ENCODE data around the gene STUB1. TPM values are rescaled to one million over a fixed set of nuclear protein-coding genes. Genes with fewer than 3 reads are reported as not detected.

The STUB1 gene
- total RNA-seq, 2 experiments from 2014 or later = 72.4 to 85.5 TPM

GRCh38 chr16:725463-726187, 45.4 kb downstream of the STUB1 start:
- H3K9me2 ChIP-seq (ENCODE audit: insufficient read depth, low read length) = no peaks in the 10 kb centered on the region
- H3K9me3 ChIP-seq (ENCODE audit: low read length) = no peaks in the 10 kb centered on the region
- no peaks in the 10 kb centered on the region for H4K20me1 ChIP-seq (ENCODE audit: insufficient read depth, low read length)
- no peaks in the 10 kb centered on the region for H3K79me2 ChIP-seq (ENCODE audit: insufficient read depth, low read depth, low read length)
- no peak overlapping the region for H3K4me3 ChIP-seq (ENCODE audit: low read depth, low read length, poor library complexity, severe bottlenecking)
- CTCF ChIA-PET (ENCODE audit: unreplicated experiment) = no interaction called here
- H3K4me1 ChIP-seq (ENCODE audit: insufficient read depth, low read length, poor library complexity, severe bottlenecking) = peaks cover 48% of the 10 kb centered on the region
- no TSS peak for BruUV-seq (replicated peaks)
- no peak for DNase-seq (ENCODE audit: low spot score)
- peak overlapping the region; percentile 71 for H3K27ac ChIP-seq (ENCODE audit: low read depth, low read length, poor library complexity, severe bottlenecking)
- peak overlapping the region; percentile 100 for H3K4me2 ChIP-seq (ENCODE audit: low read length)
- no peak overlapping the region for H2AFZ ChIP-seq (ENCODE audit: low read length)
- no peak for TF ChIP-seq EZH2phosphoT487 (IDR thresholded peaks at IDR 0.05; ENCODE audit: borderline replicate concordance, low read depth, low read length)
- peaks cover 23% of the 10 kb centered on the region; the same call in 1 of the 2 replicates for H3K36me3 ChIP-seq (ENCODE audit: insufficient read depth, low read length)
- intact Hi-C loops (cut with micrococcal nuclease; ENCODE audit: unreplicated experiment) = no loop called here
- POLR2A ChIA-PET = interaction anchor here (1.7 kb wide), 1 partner anchor 11 kb away, joined by 6 read pairs; no protein-coding TSS in a partner anchor

- Histone ChIP-seq H3K9me3 (ENCODE audit: low read length) (no peaks in the 10 kb centered on the region), H3K36me3 (ENCODE audit: insufficient read depth, low read length) (peaks cover 28% of the 10 kb centered on the region; the same call in 1 of the 2 replicates), H3K27ac (ENCODE audit: low read depth, low read length, poor library complexity, severe bottlenecking) (peak overlapping the region; percentile 71), H3K79me2 (ENCODE audit: insufficient read depth, low read depth, low read length) (no peaks in the 10 kb centered on the region), H2AFZ (ENCODE audit: low read length) (no peak overlapping the region), H4K20me1 (ENCODE audit: insufficient read depth, low read length) (no peaks in the 10 kb centered on the region), H3K4me2 (ENCODE audit: low read length) (peak overlapping the region; percentile 100), H3K9me2 (ENCODE audit: insufficient read depth, low read length) (no peaks in the 10 kb centered on the region), H3K4me3 (ENCODE audit: low read depth, low read length, poor library complexity, severe bottlenecking) (peak overlapping the region; percentile 86), H3K4me1 (ENCODE audit: insufficient read depth, low read length, poor library complexity, severe bottlenecking) (peaks cover 48% of the 10 kb centered on the region)
- ChIA-PET CTCF (ENCODE audit: unreplicated experiment) (no interaction called here), POLR2A (interaction anchor here (1.7 kb wide), 1 partner anchor 11 kb away, joined by 6 read pairs; no protein-coding TSS in a partner anchor)
- intact Hi-C loops (cut with micrococcal nuclease; ENCODE audit: unreplicated experiment) = no loop called here
- no peak for DNase-seq (ENCODE audit: low spot score)
- no TSS peak for BruUV-seq (replicated peaks)
- no peak for TF ChIP-seq EZH2phosphoT487 (IDR thresholded peaks at IDR 0.05; ENCODE audit: borderline replicate concordance, low read depth, low read length)
- TF ChIP-seq CTCF (conservative IDR thresholded peaks at IDR 0.05; ENCODE audit: low read length) = no peak
Measured at GRCh38 chr16:726188-726437, 45.9 kb downstream of the STUB1 start.

GRCh38 chr16:726438-727290, 46.5 kb downstream of the STUB1 start, which contains the start of the genes CCDC78 and HAGHL:
Gene CCDC78 (minus strand): TSS chr16:726443. CDS start chr16:726367, 76 bp downstream.
Gene HAGHL (plus strand): TSS chr16:727106. CDS start chr16:727510, 404 bp downstream.
- Histone ChIP-seq H3K79me2 (ENCODE audit: insufficient read depth, low read depth, low read length) (no peaks in the 10 kb centered on the region), H3K27ac (ENCODE audit: low read depth, low read length, poor library complexity, severe bottlenecking) (peak within 1 kb of the TSS; percentile 71), H3K9me2 (ENCODE audit: insufficient read depth, low read length) (no peaks in the 10 kb centered on the region), H3K4me3 (ENCODE audit: low read depth, low read length, poor library complexity, severe bottlenecking) (peak within 1 kb of the TSS; percentile 86), H2AFZ (ENCODE audit: low read length) (peak within 1 kb of the TSS; percentile 39; the same call in 1 of the 2 replicates), H3K36me3 (ENCODE audit: insufficient read depth, low read length) (peaks cover 33% of the 10 kb centered on the region; the same call in 1 of the 2 replicates), H3K4me2 (ENCODE audit: low read length) (peak within 1 kb of the TSS; percentile 100), H4K20me1 (ENCODE audit: insufficient read depth, low read length) (no peaks in the 10 kb centered on the region), H3K9me3 (ENCODE audit: low read length) (no peaks in the 10 kb centered on the region), H3K4me1 (ENCODE audit: insufficient read depth, low read length, poor library complexity, severe bottlenecking) (peaks cover 45% of the 10 kb centered on the region)
- ChIA-PET CTCF (ENCODE audit: unreplicated experiment) (no interaction called here), POLR2A (interaction anchor here (1.7 kb wide), 1 partner anchor 10 kb away, joined by 6 read pairs; no protein-coding TSS in a partner anchor)
- TF ChIP-seq CTCF (conservative IDR thresholded peaks at IDR 0.05; ENCODE audit: low read length) (no peak), EZH2phosphoT487 (IDR thresholded peaks at IDR 0.05; ENCODE audit: borderline replicate concordance, low read depth, low read length) (no peak)
- intact Hi-C loops (cut with micrococcal nuclease; ENCODE audit: unreplicated experiment) = no loop called here
- peak; percentile 78 for DNase-seq (ENCODE audit: low spot score)
- BruUV-seq (replicated peaks) = no TSS peak

Measured in OCI-LY7 (cell line).